A549 (cell line): ENCODE measurements around the gene KHDRBS2. TPM values are rescaled to one million over a fixed set of nuclear protein-coding genes. Genes with fewer than 3 reads are reported as not detected.

ENCODE experiments used
- ATAC-seq, 2 experiments: fragments of 200-7000 bp in 1 of 2; fragments of >200 bp in 1 of 2; cut with Nextera tagmentation in 1 of 2; cut with Tn5 transposase in 1 of 2; 3 replicates each; pipeline versions ENCODE4 v1.8.0 to v1.9.1; 2018 to 2020; ENCODE audit warnings: mild to moderate bottlenecking in 1 of 2, moderate library complexity in 1 of 2
- CTCF ChIA-PET: fragments of 300-600 bp; sonication (Branson Sonifier 250); formaldehyde crosslinking; extraction: SDS; loops from one replicate; lab custom pipeline; 2021; ENCODE audit warnings: antibody characterized with exemption, inconsistent platforms; lab: Yijun Ruan, JAX
- POLR2A ChIA-PET: fragments of 350-600 bp; formaldehyde crosslinking; extraction: SDS; loops from one replicate; lab custom pipeline; 2021; ENCODE audit warnings: antibody characterized with exemption, inconsistent platforms; lab: Yijun Ruan, JAX
- DNase-seq, 2 experiments: peaks; one replicate each; pipeline versions ENCODE4 v3.0.0 to v3.0.0-alpha.2; 2011 to 2016; ENCODE audit warnings: low read depth in 1 of 2, low spot score in 1 of 2
- FAIRE-seq: peaks from 2 replicates; lab custom pipeline; 2011; peaks lifted over from hg19 to GRCh38; lab: Jason Lieb, UNC
- H3K27ac ChIP-seq, 2 experiments: fragments of >200 bp; sonication (Bioruptor Twin); formaldehyde crosslinking; 3 replicates each; pipeline ENCODE4 v1.5.1; 2016 to 2017
- H3K4me1 ChIP-seq: fragments of >200 bp; sonication (Bioruptor Twin); formaldehyde crosslinking; 3 replicates; pipeline ENCODE4 v1.6.1; 2016
- H3K4me2 ChIP-seq: fragments of >200 bp; sonication (Bioruptor Twin); formaldehyde crosslinking; 3 replicates; pipeline ENCODE4 v1.6.1; 2016
- H3K4me3 ChIP-seq: fragments of >200 bp; sonication (Bioruptor Twin); formaldehyde crosslinking; 3 replicates; pipeline ENCODE4 v1.5.1; 2016
- H3K9me3 ChIP-seq: fragments of >200 bp; sonication (Bioruptor Twin); formaldehyde crosslinking; 3 replicates; pipeline ENCODE4 v1.6.1; 2016
- BCL3 ChIP-seq: fragments of >200 bp; sonication (Bioruptor Twin); formaldehyde crosslinking; IDR thresholded peaks from 3 replicates; pipeline ENCODE4 v1.6.1; 2016
- CBX8 ChIP-seq: fragments of 200-600 bp; sonication (generic); IDR thresholded peaks from 2 replicates; pipeline ENCODE4 v1.6.1; 2016
- CEBPB ChIP-seq, 2 experiments: fragments of >200 bp in 1 of 2; sonication (Bioruptor Twin) in 1 of 2; formaldehyde crosslinking in 1 of 2; IDR thresholded peaks; 2 replicates each; pipeline ENCODE4 v1.6.1; 2012 to 2016
- CHD4 ChIP-seq: fragments of 200-600 bp; sonication (generic); IDR thresholded peaks from 2 replicates; pipeline ENCODE4 v1.6.1; 2016; ENCODE audit warnings: antibody characterized with exemption, mild to moderate bottlenecking, borderline replicate concordance
- E2F6 ChIP-seq: IDR thresholded peaks from 2 replicates; pipeline ENCODE4 v1.6.1; 2012; ENCODE audit warnings: low read depth, borderline replicate concordance
- EHF ChIP-seq: fragments of 250-450 bp; sonication (Bioruptor Pico); IDR thresholded peaks from 2 replicates; pipeline ENCODE4 v1.5.0; 2020; ENCODE audit warnings: mild to moderate bottlenecking
- EHMT2 ChIP-seq: fragments of 200-600 bp; sonication (generic); IDR thresholded peaks from 2 replicates; pipeline ENCODE4 v1.6.1; 2016; ENCODE audit warnings: antibody characterized with exemption, low read depth, mild to moderate bottlenecking, moderate library complexity
- FOSB ChIP-seq: fragments of 250-450 bp; sonication (Bioruptor Pico); IDR thresholded peaks from 2 replicates; pipeline ENCODE4 v1.5.0; 2020; ENCODE audit warnings: mild to moderate bottlenecking, moderate library complexity
- HMGXB4 ChIP-seq: fragments of 250-450 bp; sonication (Bioruptor Pico); IDR thresholded peaks from 2 replicates; pipeline ENCODE4 v1.5.0; 2021; ENCODE audit warnings: mild to moderate bottlenecking, moderate library complexity, borderline replicate concordance
- HOXA7 ChIP-seq: fragments of 250-450 bp; sonication (Bioruptor Pico); IDR thresholded peaks from 2 replicates; pipeline ENCODE4 v1.5.0; 2020; ENCODE audit warnings: mild to moderate bottlenecking, moderate library complexity
- JUN ChIP-seq, 2 experiments: fragments of >200 bp; sonication (Bioruptor Twin); formaldehyde crosslinking; IDR thresholded peaks; 2 replicates in 1 of 2; 3 replicates in 1 of 2; pipeline ENCODE4 v1.6.1; 2016 to 2017
- MAZ ChIP-seq: fragments of 150-350 bp; IDR thresholded peaks from 2 replicates; pipeline ENCODE4 v1.6.1; 2014; ENCODE audit warnings: antibody characterized with exemption, low read depth, low read length, borderline replicate concordance
- MYC ChIP-seq: IDR thresholded peaks from 2 replicates; pipeline ENCODE4 v1.6.1; 2012; ENCODE audit warnings: mild to moderate bottlenecking, inconsistent platforms, low read length, improper control_type of control experiment, borderline replicate concordance
- NPAS2 ChIP-seq: fragments of 250-450 bp; sonication (Bioruptor Pico); IDR thresholded peaks from 2 replicates; pipeline ENCODE4 v1.8.0; 2022; ENCODE audit warnings: mild to moderate bottlenecking, moderate library complexity, borderline replicate concordance
- POLR2A ChIP-seq: IDR thresholded peaks from 2 replicates; pipeline ENCODE4 v1.6.1; 2012; ENCODE audit warnings: mild to moderate bottlenecking, low read length
- POLR2AphosphoS2 ChIP-seq: conservative IDR thresholded peaks from 2 replicates; pipeline ENCODE4 v1.6.1; 2012; ENCODE audit warnings: low read length, improper control_type of control experiment, inconsistent platforms
- RAD21 ChIP-seq, 2 experiments: fragments of >200 bp in 1 of 2; sonication (Bioruptor Twin) in 1 of 2; formaldehyde crosslinking in 1 of 2; IDR thresholded peaks in 1 of 2; conservative IDR thresholded peaks in 1 of 2; 2 replicates in 1 of 2; 3 replicates in 1 of 2; pipeline ENCODE4 v1.6.1; 2012 to 2018; ENCODE audit warnings: inconsistent platforms in 1 of 2
- RFX5 ChIP-seq: fragments of 450-650 bp; IDR thresholded peaks from 2 replicates; pipeline ENCODE4 v1.7.1; 2014; ENCODE audit warnings: antibody characterized with exemption, mild to moderate bottlenecking, moderate library complexity
- SMC3 ChIP-seq: fragments of >200 bp; sonication (Bioruptor Twin); formaldehyde crosslinking; IDR thresholded peaks from 3 replicates; pipeline ENCODE4 v1.6.1; 2018; ENCODE audit warnings: inconsistent platforms
- USF2 ChIP-seq: fragments of 450-650 bp; IDR thresholded peaks from 2 replicates; pipeline ENCODE4 v1.6.1; 2014; ENCODE audit warnings: antibody characterized with exemption
- WGBS: methylation state at CpG from one replicate; pipeline ENCODE4 v1.1.6; 2017; ENCODE audit errors: missing lambda C conversion rate; 5-methylcytosine and 5-hydroxymethylcytosine counted together
- polyA plus RNA-seq, 4 experiments: library from polyadenylated mRNA; depleted of rRNA in 3 of 4; stranded (reverse); fragments of >200 nt; fragmentation: RNase III in 1 of 4; extraction: RNeasy Plus Mini Kit Qiagen cat#74134 plus additional on column Dnase treatment in 1 of 4; gene quantifications; 2 replicates in 3 of 4; 3 replicates in 1 of 4; pipeline ENCODE4 v1.2.3, GENCODE V29; 2011 to 2017

The KHDRBS2 gene
- polyA plus RNA-seq, 2 of the 4 experiments (the other 2 are of a cell fraction), result not detected

- DNase-seq (no peak), ATAC-seq (no peak), FAIRE-seq (no peak)
- Histone ChIP-seq H3K9me3 (no peaks in the 10 kb centered on the region), H3K4me2 (no peak overlapping the region), H3K4me1 (no peaks in the 10 kb centered on the region), H3K27ac (no peak overlapping the region), H3K4me3 (no peak overlapping the region)
- CTCF ChIA-PET, result no interaction called here
- TF ChIP-seq SMC3 (no peak), MAZ (no peak), EHF (CRISPR knock-in tag) (no peak), NPAS2 (CRISPR knock-in tag) (no peak), CHD4 (no peak), RAD21 (conservative IDR thresholded peaks at IDR 0.05 in 1 of 2, IDR thresholded peaks at IDR 0.05 in 1 of 2) (no peak), FOSB (CRISPR knock-in tag) (no peak), MYC (no peak), RFX5 (no peak), CEBPB (IDR thresholded peaks at IDR 0.05) (no peak), E2F6 (no peak), EHMT2 (no peak), HOXA7 (CRISPR knock-in tag) (no peak), BCL3 (no peak), CBX8 (no peak), HMGXB4 (CRISPR knock-in tag) (no peak), USF2 (no peak)
- POLR2A ChIA-PET, result no interaction called here
- whole genome bisulfite sequencing, result 17% methylated on average over 7 of the region's 7 CpGs
Observed at GRCh38 chr6:62323818-62324431, 37.9 kb upstream of the KHDRBS2 start.

GRCh38 chr6:62298745-62299392 is 12.8 kb upstream of the KHDRBS2 start:
- no peaks in the 10 kb centered on the region for H3K4me1 ChIP-seq
- ChIA-PET CTCF (no interaction called here), POLR2A (no interaction called here)
- H3K4me3 ChIP-seq, result no peak overlapping the region
- no peak for ATAC-seq
- no peak for TF ChIP-seq JUN (IDR thresholded peaks at IDR 0.05)
- TF ChIP-seq POLR2AphosphoS2, result no peak
- no peak for TF ChIP-seq POLR2A
- no peak for TF ChIP-seq SMC3
- 3% methylated on average over 3 of the region's 3 CpGs for WGBS
- no peaks in the 10 kb centered on the region for H3K9me3 ChIP-seq
- no peak for DNase-seq
- no peak for FAIRE-seq
- no peak overlapping the region for H3K4me2 ChIP-seq
- no peak overlapping the region for H3K27ac ChIP-seq
